ENCODE measurements around the gene CMPK1.

The CMPK1 gene

GRCh38 chr1:47323599-47324031 lies 10.0 kb upstream of the CMPK1 start:
- H3K4me2 ChIP-seq (ENCODE audit: low read length): no peak overlapping the region
- H3K9ac ChIP-seq (ENCODE audit: low read length): no peak overlapping the region
- H2AFZ ChIP-seq (ENCODE audit: low read depth, low read length): no peak overlapping the region
- H3K4me1 ChIP-seq (ENCODE audit: low read length): no peaks in the 10 kb centered on the region
- no peak overlapping the region for H3K27ac ChIP-seq (ENCODE audit: low read length)
- H4K20me1 ChIP-seq (ENCODE audit: insufficient read depth, low read length): no peaks in the 10 kb centered on the region
- TF ChIP-seq EZH2phosphoT487 (IDR thresholded peaks at IDR 0.05; ENCODE audit: low read depth) (no peak), CTCF (IDR thresholded peaks at IDR 0.05; ENCODE audit: low read depth, low read length) (no peak)
- no peak overlapping the region for H3K4me3 ChIP-seq (ENCODE audit: low read length)
- H3K36me3 ChIP-seq (replicated peaks; ENCODE audit: low read depth, low read length): no peaks in the 10 kb centered on the region
- no peaks in the 10 kb centered on the region for H3K27me3 ChIP-seq (ENCODE audit: low read depth, low read length)
- no peaks in the 10 kb centered on the region for H3K9me3 ChIP-seq (ENCODE audit: insufficient read depth, low read length)
- H3K79me2 ChIP-seq (ENCODE audit: low read length): no peaks in the 10 kb centered on the region

- no peak overlapping the region for H3K9ac ChIP-seq (ENCODE audit: low read length)
- H2AFZ ChIP-seq (ENCODE audit: low read depth, low read length): no peak overlapping the region
- H3K4me1 ChIP-seq (ENCODE audit: low read length): no peaks in the 10 kb centered on the region
- TF ChIP-seq EZH2phosphoT487 (IDR thresholded peaks at IDR 0.05; ENCODE audit: low read depth) (no peak), CTCF (IDR thresholded peaks at IDR 0.05; ENCODE audit: low read depth, low read length) (no peak)
- no peaks in the 10 kb centered on the region for H3K9me3 ChIP-seq (ENCODE audit: insufficient read depth, low read length)
- no peaks in the 10 kb centered on the region for H3K27me3 ChIP-seq (ENCODE audit: low read depth, low read length)
- no peak overlapping the region for H3K4me3 ChIP-seq (ENCODE audit: low read length)
- H3K36me3 ChIP-seq (replicated peaks; ENCODE audit: low read depth, low read length): no peaks in the 10 kb centered on the region
- no peaks in the 10 kb centered on the region for H3K79me2 ChIP-seq (ENCODE audit: low read length)
- no peaks in the 10 kb centered on the region for H4K20me1 ChIP-seq (ENCODE audit: insufficient read depth, low read length)
- no peak overlapping the region for H3K27ac ChIP-seq (ENCODE audit: low read length)
- no peak overlapping the region for H3K4me2 ChIP-seq (ENCODE audit: low read length)
Observed at GRCh38 chr1:47324682-47325081, 8.9 kb upstream of the CMPK1 start.

- Histone ChIP-seq H3K27me3 (ENCODE audit: low read depth, low read length) (no peaks in the 10 kb centered on the region), H3K27ac (ENCODE audit: low read length) (no peak overlapping the region), H3K79me2 (ENCODE audit: low read length) (no peaks in the 10 kb centered on the region), H3K9ac (ENCODE audit: low read length) (no peak overlapping the region), H4K20me1 (ENCODE audit: insufficient read depth, low read length) (no peaks in the 10 kb centered on the region), H2AFZ (ENCODE audit: low read depth, low read length) (no peak overlapping the region), H3K4me2 (ENCODE audit: low read length) (no peak overlapping the region), H3K4me1 (ENCODE audit: low read length) (no peaks in the 10 kb centered on the region), H3K4me3 (ENCODE audit: low read length) (no peak overlapping the region), H3K36me3 (replicated peaks; ENCODE audit: low read depth, low read length) (no peaks in the 10 kb centered on the region), H3K9me3 (ENCODE audit: insufficient read depth, low read length) (no peaks in the 10 kb centered on the region)
- no peak for TF ChIP-seq EZH2phosphoT487 (IDR thresholded peaks at IDR 0.05; ENCODE audit: low read depth)
Observed at GRCh38 chr1:47325528-47325927, 8.1 kb upstream of the CMPK1 start.

GRCh38 chr1:47326271-47326670 lies 7.3 kb upstream of the CMPK1 start:
- Histone ChIP-seq H3K27ac (ENCODE audit: low read length) (no peak overlapping the region), H3K4me1 (ENCODE audit: low read length) (no peaks in the 10 kb centered on the region), H3K9me3 (ENCODE audit: insufficient read depth, low read length) (no peaks in the 10 kb centered on the region), H4K20me1 (ENCODE audit: insufficient read depth, low read length) (no peaks in the 10 kb centered on the region), H3K4me3 (ENCODE audit: low read length) (no peak overlapping the region), H3K9ac (ENCODE audit: low read length) (no peak overlapping the region), H3K79me2 (ENCODE audit: low read length) (no peaks in the 10 kb centered on the region), H3K4me2 (ENCODE audit: low read length) (no peak overlapping the region), H3K27me3 (ENCODE audit: low read depth, low read length) (no peaks in the 10 kb centered on the region), H3K36me3 (replicated peaks; ENCODE audit: low read depth, low read length) (no peaks in the 10 kb centered on the region), H2AFZ (ENCODE audit: low read depth, low read length) (no peak overlapping the region)
- TF ChIP-seq EZH2phosphoT487 (IDR thresholded peaks at IDR 0.05; ENCODE audit: low read depth): no peak
- no peak for TF ChIP-seq CTCF (IDR thresholded peaks at IDR 0.05; ENCODE audit: low read depth, low read length)

GRCh38 chr1:47328992-47329391 lies 4.6 kb upstream of the CMPK1 start:
- no peak for TF ChIP-seq CTCF (IDR thresholded peaks at IDR 0.05; ENCODE audit: low read depth, low read length)
- no peaks in the 10 kb centered on the region for H4K20me1 ChIP-seq (ENCODE audit: insufficient read depth, low read length)
- no peaks in the 10 kb centered on the region for H3K9me3 ChIP-seq (ENCODE audit: insufficient read depth, low read length)
- no peak overlapping the region for H3K4me3 ChIP-seq (ENCODE audit: low read length)
- H3K9ac ChIP-seq (ENCODE audit: low read length): no peak overlapping the region
- H3K79me2 ChIP-seq (ENCODE audit: low read length): no peaks in the 10 kb centered on the region
- no peak overlapping the region for H3K4me2 ChIP-seq (ENCODE audit: low read length)
- H3K36me3 ChIP-seq (replicated peaks; ENCODE audit: low read depth, low read length): no peaks in the 10 kb centered on the region
- H3K4me1 ChIP-seq (ENCODE audit: low read length): 0 out of 2 replicates have a peak, but pooled peaks cover 4% of the 10 kb centered on the region
- no peaks in the 10 kb centered on the region for H3K27me3 ChIP-seq (ENCODE audit: low read depth, low read length)
- no peak overlapping the region for H2AFZ ChIP-seq (ENCODE audit: low read depth, low read length)
- H3K27ac ChIP-seq (ENCODE audit: low read length): no peak overlapping the region

Measured in OCI-LY3 (cell line).